Measurements from ENCODE around the gene BNIP5.

- TF ChIP-seq CTCF (IDR thresholded peaks at IDR 0.05) (no peak), POLR2A (IDR thresholded peaks at IDR 0.05) (no peak)
Observed at GRCh38 chr6:36333171-36333895, 3.4 kb downstream of the BNIP5 start.
